ENCODE results near the gene AHI1. TPM values are rescaled to one million over a fixed set of nuclear protein-coding genes. Genes with fewer than 3 reads are reported as not detected.

AHI1 gene
- total RNA-seq, 1 donor from 2014 or later, result 23.2 TPM

GRCh38 chr6:135505648-135506047 is 8.1 kb upstream of the AHI1 start:
- no peak for TF ChIP-seq CTCF (conservative IDR thresholded peaks at IDR 0.05)
- H3K4me3 Mint-ChIP-seq, result no peak overlapping the region
- H3K4me1 Mint-ChIP-seq (ENCODE audit: unreplicated experiment), result peaks cover 13% of the 10 kb centered on the region
- H3K36me3 Mint-ChIP-seq, result no peaks in the 10 kb centered on the region
- H3K27me3 Mint-ChIP-seq, result no peaks in the 10 kb centered on the region
- no peaks in the 10 kb centered on the region for H3K9me3 Mint-ChIP-seq
- H3K27ac Mint-ChIP-seq, result no peak overlapping the region
- DNase-seq (ENCODE audit: extremely low spot score, unreplicated experiment), result no peak

DNA sequence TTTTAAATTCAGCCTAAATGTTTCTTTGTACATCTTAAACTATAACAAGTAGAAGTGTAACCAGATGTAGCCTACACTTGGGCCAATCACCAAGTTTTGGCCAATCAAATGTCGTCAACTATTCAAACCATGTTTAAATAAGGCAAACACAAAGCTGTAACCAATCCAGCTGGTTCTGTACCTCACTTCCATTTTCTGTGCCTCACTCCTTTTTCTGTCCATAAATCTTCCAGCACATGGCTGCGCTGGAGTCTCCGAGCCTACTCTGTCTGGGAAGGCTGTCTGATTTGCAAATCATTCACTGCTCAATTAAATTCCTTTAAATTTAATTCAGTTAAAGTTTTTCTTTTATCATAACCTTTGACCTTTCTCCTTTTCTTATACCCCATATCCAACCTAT is 7.7 kb upstream of the AHI1 start:
- no peaks in the 10 kb centered on the region for H3K36me3 Mint-ChIP-seq
- H3K4me3 Mint-ChIP-seq, result no peak overlapping the region
- no peak for TF ChIP-seq CTCF (conservative IDR thresholded peaks at IDR 0.05)
- no peak overlapping the region for H3K27ac Mint-ChIP-seq
- no peaks in the 10 kb centered on the region for H3K9me3 Mint-ChIP-seq
- peaks cover 13% of the 10 kb centered on the region for H3K4me1 Mint-ChIP-seq (ENCODE audit: unreplicated experiment)
- DNase-seq (ENCODE audit: extremely low spot score, unreplicated experiment), result no peak
- no peaks in the 10 kb centered on the region for H3K27me3 Mint-ChIP-seq

GRCh38 chr6:135504734-135505133 is 7.2 kb upstream of the AHI1 start:
- DNase-seq (ENCODE audit: extremely low spot score, unreplicated experiment), result no peak
- H3K27me3 Mint-ChIP-seq, result no peaks in the 10 kb centered on the region
- H3K4me1 Mint-ChIP-seq (ENCODE audit: unreplicated experiment), result peaks cover 13% of the 10 kb centered on the region
- H3K4me3 Mint-ChIP-seq, result no peak overlapping the region
- no peaks in the 10 kb centered on the region for H3K36me3 Mint-ChIP-seq
- H3K27ac Mint-ChIP-seq, result no peak overlapping the region
- TF ChIP-seq CTCF (conservative IDR thresholded peaks at IDR 0.05), result no peak
- no peaks in the 10 kb centered on the region for H3K9me3 Mint-ChIP-seq

DNA sequence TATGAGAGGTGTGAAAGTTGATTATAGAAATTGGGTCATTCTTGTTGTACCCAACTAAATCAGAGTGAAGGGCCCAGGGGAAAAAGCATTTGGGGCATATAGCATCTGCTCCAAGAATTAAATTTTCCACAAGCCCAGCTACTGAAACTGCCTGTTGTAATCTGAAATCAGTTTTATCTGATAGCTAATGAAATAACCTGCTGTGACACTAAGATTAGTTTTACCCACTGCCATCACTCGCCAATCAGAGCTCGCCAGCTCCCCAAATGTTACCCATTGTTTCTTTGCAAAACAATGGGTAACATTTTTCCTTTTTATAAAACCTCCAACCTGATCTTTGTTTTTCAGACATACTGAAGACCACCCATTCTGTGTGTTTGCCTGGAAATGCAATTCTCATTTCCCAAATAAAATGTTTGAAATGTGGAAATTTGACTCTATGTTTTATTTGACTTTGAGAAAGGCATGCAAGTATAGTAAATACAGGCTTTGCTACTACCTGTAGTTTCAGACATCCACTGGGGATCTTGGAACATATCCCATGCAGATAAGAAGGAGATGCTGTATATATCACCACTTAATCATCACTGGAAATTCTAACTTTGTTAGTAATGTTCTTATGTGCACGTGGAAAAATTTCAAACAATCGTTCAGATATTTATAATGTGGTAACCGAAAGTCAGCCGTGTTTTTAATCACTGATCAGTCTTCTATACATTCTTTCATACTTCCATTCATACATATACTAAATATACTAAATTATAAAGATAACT is 6.3 kb upstream of the AHI1 start:
- no peak for DNase-seq (ENCODE audit: extremely low spot score, unreplicated experiment)
- peaks cover 13% of the 10 kb centered on the region for H3K4me1 Mint-ChIP-seq (ENCODE audit: unreplicated experiment)
- TF ChIP-seq CTCF (conservative IDR thresholded peaks at IDR 0.05), result no peak

DNA sequence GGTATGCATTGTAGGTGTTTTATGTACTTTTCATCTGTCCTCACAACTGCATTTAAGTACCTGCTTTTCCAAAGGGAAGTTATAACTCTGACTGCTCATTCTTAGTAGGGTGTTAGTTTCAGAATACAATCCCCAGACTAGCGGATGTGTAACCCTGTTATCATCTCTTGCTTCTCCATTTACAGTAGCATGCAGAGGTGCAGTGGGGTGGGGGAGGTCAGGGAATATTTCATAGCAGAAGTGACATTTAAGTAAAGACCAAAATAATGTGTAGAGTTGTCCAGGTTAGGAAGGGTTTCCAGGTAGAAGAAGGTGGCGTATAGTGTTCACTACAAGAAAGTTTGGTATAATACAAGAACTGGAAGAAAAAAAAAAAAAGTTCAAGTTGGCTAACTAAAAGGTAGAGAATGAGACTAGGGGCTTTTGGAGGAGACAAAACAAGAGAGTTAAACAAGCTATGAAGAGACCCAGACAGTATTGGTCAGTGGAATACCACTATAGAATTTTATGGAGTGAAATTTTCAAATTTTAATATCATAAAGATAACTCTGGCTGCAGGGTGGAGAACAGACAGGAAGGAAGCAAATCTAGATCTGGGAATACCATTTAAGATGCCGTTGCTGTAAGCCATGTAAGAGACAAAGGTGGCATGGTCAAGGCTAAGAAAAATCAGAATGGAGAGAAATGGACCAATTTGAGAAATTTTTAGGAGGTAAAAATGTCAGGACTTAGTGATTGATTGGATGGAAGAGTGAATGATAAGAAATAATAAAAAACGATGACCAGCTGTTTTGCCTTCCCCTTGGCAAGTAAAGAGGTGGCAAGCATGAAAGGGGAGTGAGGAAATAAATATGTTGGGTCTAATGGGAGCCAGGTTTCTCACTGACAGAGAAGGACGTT is 2.2 kb upstream of the AHI1 start:
- Mint-ChIP-seq H3K4me1 (ENCODE audit: unreplicated experiment) (no peaks in the 10 kb centered on the region), H3K4me3 (no peak overlapping the region), H3K9me3 (no peaks in the 10 kb centered on the region), H3K27ac (no peak overlapping the region), H3K27me3 (no peaks in the 10 kb centered on the region), H3K36me3 (peaks cover 6% of the 10 kb centered on the region)
- TF ChIP-seq CTCF (conservative IDR thresholded peaks at IDR 0.05), result no peak
- DNase-seq (ENCODE audit: extremely low spot score, unreplicated experiment), result no peak

More for the DNA sequence above, 6.3 kb upstream of the AHI1 start:
- Mint-ChIP-seq H3K27ac (no peak overlapping the region), H3K27me3 (no peaks in the 10 kb centered on the region), H3K4me3 (no peak overlapping the region), H3K9me3 (no peaks in the 10 kb centered on the region), H3K36me3 (no peaks in the 10 kb centered on the region)
